CD4-positive, alpha-beta T cell treated with Interferon alpha-2 for 1 hour (primary cell): ENCODE data around the gene R3HDM2.
"Not testable (repeated sequence)": the region's sequence is repeated elsewhere in the genome, so short reads cannot be mapped to it uniquely, and the experiment has no call there.

Experiments
- DNase-seq, 2 donors: peaks; one replicate each; pipeline ENCODE4 v3.0.0-alpha.2; 2020 to 2022

Gene R3HDM2

GRCh38 chr12:57419495-57419894, 11.3 kb downstream of the R3HDM2 start:
- DNase-seq, result no peak

- no peak for DNase-seq
Observed at GRCh38 chr12:57418255-57418654, 12.6 kb downstream of the R3HDM2 start.

GRCh38 chr12:57416039-57416996, 14.5 kb downstream of the R3HDM2 start:
- no peak for DNase-seq

- no peak for DNase-seq
Observed at GRCh38 chr12:57415088-57415487, 15.8 kb downstream of the R3HDM2 start.

- DNase-seq, result not testable (repeated sequence)
Observed at GRCh38 chr12:57414160-57414559, 16.7 kb downstream of the R3HDM2 start.

- DNase-seq, result no peak
Observed at GRCh38 chr12:57410534-57410933, 20.3 kb downstream of the R3HDM2 start.

GRCh38 chr12:57404966-57405640, 25.7 kb downstream of the R3HDM2 start:
- DNase-seq, result no peak

- not testable (repeated sequence) for DNase-seq
Observed at GRCh38 chr12:57402156-57402555, 28.7 kb downstream of the R3HDM2 start.

- DNase-seq, result no peak
Observed at GRCh38 chr12:57401165-57401564, 29.7 kb downstream of the R3HDM2 start.

GRCh38 chr12:57399718-57400463, 31.0 kb downstream of the R3HDM2 start:
- not testable (repeated sequence) for DNase-seq

GRCh38 chr12:57397441-57397840, 33.4 kb downstream of the R3HDM2 start:
- no peak for DNase-seq

- DNase-seq, result no peak
Observed at GRCh38 chr12:57395121-57395520, 35.7 kb downstream of the R3HDM2 start.

- no peak for DNase-seq
Observed at GRCh38 chr12:57390174-57390573, 40.7 kb downstream of the R3HDM2 start.

GRCh38 chr12:57389033-57389432, 41.8 kb downstream of the R3HDM2 start:
- no peak for DNase-seq

GRCh38 chr12:57388425-57388824, 42.4 kb downstream of the R3HDM2 start:
- no peak for DNase-seq

GRCh38 chr12:57386187-57386720, 44.6 kb downstream of the R3HDM2 start:
- DNase-seq, result no peak

GRCh38 chr12:57385586-57385985, 45.3 kb downstream of the R3HDM2 start:
- no peak for DNase-seq

GRCh38 chr12:57384478-57384877, 46.4 kb downstream of the R3HDM2 start:
- DNase-seq, result no peak

- no peak for DNase-seq
Observed at GRCh38 chr12:57381693-57382220, 49.1 kb downstream of the R3HDM2 start.

GRCh38 chr12:57380300-57380699, 50.5 kb downstream of the R3HDM2 start:
- no peak for DNase-seq

GRCh38 chr12:57377103-57377840, 53.6 kb downstream of the R3HDM2 start:
- no peak for DNase-seq

GRCh38 chr12:57372233-57372632, 58.6 kb downstream of the R3HDM2 start:
- no peak for DNase-seq
